ENCODE results near the gene NLGN4Y. TPM values are rescaled to one million over a fixed set of nuclear protein-coding genes. Genes with fewer than 3 reads are reported as not detected.
A peak's percentile ranks its signal among the peaks of the same experiment; 100 is the strongest.

The NLGN4Y gene
- 0.86 TPM in 1 of 2 replicates, not detected in the other for total RNA-seq

GRCh38 chrY:14524272-14525231 lies at the start of gene NLGN4Y:
NLGN4Y (plus strand) TSS chrY:14524529; CDS start chrY:14622120, 97,591 bp downstream.
- H3K4me3 ChIP-seq (ENCODE audit: low read depth, low read length), result peak within 1 kb of the TSS; percentile 44
- no peak for TF ChIP-seq CTCF (IDR thresholded peaks at IDR 0.05; ENCODE audit: insufficient read depth, low read depth, low read length)
- DNase-seq (ENCODE audit: low read depth), result no peak

- no peak for DNase-seq (ENCODE audit: low read depth)
- no peak overlapping the region for H3K4me3 ChIP-seq (ENCODE audit: low read depth, low read length)
- no peak for TF ChIP-seq CTCF (IDR thresholded peaks at IDR 0.05; ENCODE audit: insufficient read depth, low read depth, low read length)
Measured at GRCh38 chrY:14485935-14486334, 38.4 kb upstream of the NLGN4Y start.

- no peak overlapping the region for H3K4me3 ChIP-seq (ENCODE audit: low read depth, low read length)
- no peak for DNase-seq (ENCODE audit: low read depth)
- no peak for TF ChIP-seq CTCF (IDR thresholded peaks at IDR 0.05; ENCODE audit: insufficient read depth, low read depth, low read length)
Measured at GRCh38 chrY:14490226-14490625, 34.1 kb upstream of the NLGN4Y start.

DNA sequence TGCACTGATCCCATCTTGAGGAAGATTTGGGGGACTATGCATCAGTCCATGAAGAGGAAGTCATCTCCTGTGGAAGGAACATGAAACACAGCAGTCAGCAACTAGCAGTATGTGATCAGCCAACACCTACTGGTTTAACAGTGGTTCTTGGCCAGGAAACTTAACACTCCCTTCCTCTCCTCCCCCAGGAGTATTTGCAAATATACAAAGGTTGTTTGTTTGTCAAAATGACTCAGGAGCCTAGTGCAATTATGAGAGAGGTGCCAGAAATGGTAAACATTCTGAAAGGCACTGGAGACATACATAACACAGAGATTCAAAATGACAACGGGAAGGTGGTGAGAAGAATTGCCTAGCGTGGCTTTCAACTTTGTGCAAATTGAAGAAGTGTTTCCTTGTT lies 26.3 kb upstream of the NLGN4Y start:
- no peak overlapping the region for H3K4me3 ChIP-seq (ENCODE audit: low read depth, low read length)
- no peak for TF ChIP-seq CTCF (IDR thresholded peaks at IDR 0.05; ENCODE audit: insufficient read depth, low read depth, low read length)
- no peak for DNase-seq (ENCODE audit: low read depth)

DNA sequence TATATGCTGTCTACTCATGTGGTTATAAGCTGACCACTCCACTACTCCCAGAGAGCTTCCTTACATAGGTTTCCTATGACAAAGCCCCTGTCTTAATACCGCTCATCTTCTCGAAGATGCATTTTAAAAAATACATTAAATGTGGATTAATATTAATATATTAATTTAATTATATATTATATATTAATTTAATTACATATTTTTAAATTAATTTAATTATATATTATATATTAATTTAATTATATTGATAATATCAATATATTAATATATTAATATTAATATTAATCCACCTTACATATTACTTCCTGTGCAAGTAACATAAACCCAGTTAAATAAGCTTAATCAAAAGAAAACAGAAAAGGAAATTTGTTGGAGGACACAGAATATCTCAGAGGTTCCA lies 19.7 kb upstream of the NLGN4Y start:
- no peak for TF ChIP-seq CTCF (IDR thresholded peaks at IDR 0.05; ENCODE audit: insufficient read depth, low read depth, low read length)
- DNase-seq (ENCODE audit: low read depth), result no peak
- H3K4me3 ChIP-seq (ENCODE audit: low read depth, low read length), result no peak overlapping the region

DNA sequence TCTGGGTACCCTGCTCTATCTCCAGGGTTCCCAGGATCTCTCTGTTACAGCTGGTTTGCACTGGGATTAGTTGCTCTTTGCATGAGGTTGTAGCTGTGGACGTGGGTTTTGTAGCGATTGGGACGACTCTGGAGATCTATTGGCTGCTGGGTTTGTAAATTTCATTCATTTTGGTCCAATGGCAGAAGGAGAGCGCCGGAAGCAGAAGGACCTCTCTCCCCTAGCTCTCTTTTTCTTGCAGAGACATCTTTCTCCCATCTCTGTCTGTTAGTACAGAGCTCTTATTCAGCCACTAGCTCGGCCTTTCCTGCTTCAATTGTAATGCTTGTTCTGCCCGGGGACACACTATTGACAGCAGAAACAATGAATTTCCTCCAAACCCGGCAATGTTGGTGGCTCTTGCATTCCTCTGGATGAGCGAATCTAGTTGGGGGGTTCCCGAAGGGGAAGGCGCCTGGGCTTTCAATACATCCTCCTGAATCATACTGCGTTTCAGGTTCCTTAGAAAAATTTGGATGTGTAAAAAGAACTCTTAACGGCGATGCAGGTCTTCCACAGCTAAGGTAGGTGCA lies 1.9 kb upstream of the NLGN4Y start:
- DNase-seq (ENCODE audit: low read depth), result no peak
- no peak for TF ChIP-seq CTCF (IDR thresholded peaks at IDR 0.05; ENCODE audit: insufficient read depth, low read depth, low read length)
- H3K4me3 ChIP-seq (ENCODE audit: low read depth, low read length), result no peak overlapping the region

All from fibroblast of villous mesenchyme (primary cell).